Spleen (tissue), 7 donors: ENCODE data around the gene CA5A.
"Not testable (repeated sequence)": the region's sequence is repeated elsewhere in the genome, so short reads cannot be mapped to it uniquely, and the experiment has no call there.

Experiments
- CTCF ChIP-seq, 11 experiments: fragments of 200-600 bp in 7 of 11; fragments of 450-650 bp in 4 of 11; sonication (generic) in 4 of 11; IDR thresholded peaks in 8 of 11; conservative IDR thresholded peaks in 3 of 11; 1 replicate in 7 of 11; 2 replicates in 4 of 11; pipeline versions ENCODE4 v1.4.0 to v1.8.0; 2016 to 2021; ENCODE audit warnings: antibody characterized with exemption in 11 of 11, inconsistent platforms in 4 of 11, mild to moderate bottlenecking in 1 of 11
- POLR2A ChIP-seq, 3 donors: fragments of 450-650 bp; IDR thresholded peaks; one replicate each; pipeline ENCODE4 v1.5.1; 2017; ENCODE audit warnings: antibody characterized with exemption in 3 of 3, mild to moderate bottlenecking in 1 of 3
- donor health status: DM: no; HTN: no; CAD: no; lungs with moderate emphysema.
- donor health status: DM: no; HTN: no; CAD: no.
- donor health status: DM: no; HTN: no; CAD: no.

GRCh38 chr16:87981376-87981775 is 45.0 kb upstream of the CA5A start:
- TF ChIP-seq CTCF (IDR thresholded peaks at IDR 0.05 in 8 of 11, conservative IDR thresholded peaks at IDR 0.05 in 3 of 11); POLR2A (IDR thresholded peaks at IDR 0.05): not testable (repeated sequence)
